Glomerular visceral epithelial cell (primary cell): ENCODE data around the gene SLIT1.
"Not testable (repeated sequence)": the region's sequence is repeated elsewhere in the genome, so short reads cannot be mapped to it uniquely, and the experiment has no call there.

Source experiments
- DNase-seq: peaks from one replicate; pipeline ENCODE4 v3.0.0-alpha.2; 2016; ENCODE audit errors: extremely low spot score

The SLIT1 gene

GRCh38 chr10:97046456-97047082 lies 139.2 kb downstream of the SLIT1 start:
- no peak for DNase-seq

- no peak for DNase-seq
Observed at GRCh38 chr10:97043563-97043855, 142.2 kb downstream of the SLIT1 start.

- DNase-seq: no peak
Observed at GRCh38 chr10:97042716-97043562, 142.8 kb downstream of the SLIT1 start.

- no peak for DNase-seq
Observed at GRCh38 chr10:97042081-97042480, 143.7 kb downstream of the SLIT1 start.

GRCh38 chr10:97040706-97041105 lies 145.1 kb downstream of the SLIT1 start:
- no peak for DNase-seq

GRCh38 chr10:97040248-97040584 lies 145.5 kb downstream of the SLIT1 start:
- no peak for DNase-seq

GRCh38 chr10:97039538-97040247 lies 146.1 kb downstream of the SLIT1 start:
- no peak for DNase-seq

- no peak for DNase-seq
Observed at GRCh38 chr10:97038688-97039087, 147.1 kb downstream of the SLIT1 start.

GRCh38 chr10:97037365-97038361 lies 148.1 kb downstream of the SLIT1 start:
- peak; percentile 83 for DNase-seq

- no peak for DNase-seq
Observed at GRCh38 chr10:97034958-97035769, 150.6 kb downstream of the SLIT1 start.

GRCh38 chr10:97034301-97034700 lies 151.5 kb downstream of the SLIT1 start:
- DNase-seq: no peak

- DNase-seq: not testable (repeated sequence)
Observed at GRCh38 chr10:97033841-97034240, 151.9 kb downstream of the SLIT1 start.

- no peak for DNase-seq
Observed at GRCh38 chr10:97032624-97033023, 153.1 kb downstream of the SLIT1 start.

- DNase-seq: no peak
Observed at GRCh38 chr10:97031459-97031858, 154.3 kb downstream of the SLIT1 start.

GRCh38 chr10:97030894-97031293 lies 154.9 kb downstream of the SLIT1 start:
- no peak for DNase-seq

- no peak for DNase-seq
Observed at GRCh38 chr10:97029271-97029670, 156.5 kb downstream of the SLIT1 start.

- no peak for DNase-seq
Observed at GRCh38 chr10:97028832-97029178, 157.0 kb downstream of the SLIT1 start.

- DNase-seq: peak; percentile 22
Observed at GRCh38 chr10:97028126-97028831, 157.5 kb downstream of the SLIT1 start.

- peak; percentile 20 for DNase-seq
Observed at GRCh38 chr10:97025613-97026242, 160.0 kb downstream of the SLIT1 start.
